K562 (cell line): ENCODE measurements around the gene GGA2. TPM values are rescaled to one million over a fixed set of nuclear protein-coding genes. Genes with fewer than 3 reads are reported as not detected.

Source experiments
- CTBP1 ChIP-seq: fragments of 450-650 bp; IDR thresholded peaks from 2 replicates; pipeline ENCODE4 v1.6.1; 2016; ENCODE audit warnings: borderline replicate concordance
- polyA plus RNA-seq, 8 experiments: library from polyadenylated mRNA; depleted of rRNA in 4 of 8; stranded (reverse) in 5 of 8; unstranded in 3 of 8; fragments of >200 nt; fragmentation: Nextera tagmentation in 2 of 8; fragmentation: Illumina TruSeq in 1 of 8; extraction: Ambion mirVana in 2 of 8; extraction: Trizol in 1 of 8; gene quantifications; 2 replicates each; pipeline versions ENCODE4 v1.2.1 to v1.2.3, GENCODE V29; 2011 to 2014; ENCODE audit warnings: inconsistent platforms in 1 of 8, missing spikeins in 1 of 8
- total RNA-seq, 7 experiments: library from RNA; depleted of rRNA in 6 of 7; stranded (reverse); fragments of >200 nt in 6 of 7; fragmentation: Illumina TruSeq in 2 of 7; extraction: Trizol in 2 of 7; gene quantifications; 2 replicates each; pipeline versions ENCODE4 v1.2.1 to v1.2.3, GENCODE V29; 2011 to 2021; ENCODE audit warnings: low replicate concordance in 1 of 7
- TF ChIP-seq, protein P1 (sequence below): fragments of 450-650 bp; IDR thresholded peaks from 2 replicates; pipeline ENCODE4 v1.6.1; 2016; ENCODE audit warnings: mild to moderate bottlenecking, moderate library complexity
- TF ChIP-seq, protein P2 (sequence below): IDR thresholded peaks from 2 replicates; pipeline ENCODE4 v1.6.1; 2011; ENCODE audit warnings: borderline replicate concordance, low read depth, mild to moderate bottlenecking, moderate library complexity, low read length; ENCODE audit not compliant: insufficient read depth, poor library complexity, severe bottlenecking

Gene GGA2
- total and polyA plus RNA-seq, 9 of the 15 experiments (the other 6 are each of a cell fraction or from before 2014, with no cell fraction given): 11.9 to 133 (median 66.3) TPM

GRCh38 chr16:23452572-23453337 lies 57.5 kb downstream of the GGA2 start, which contains the start of gene COG7 (continued):
- TF ChIP-seq, protein P1, sequence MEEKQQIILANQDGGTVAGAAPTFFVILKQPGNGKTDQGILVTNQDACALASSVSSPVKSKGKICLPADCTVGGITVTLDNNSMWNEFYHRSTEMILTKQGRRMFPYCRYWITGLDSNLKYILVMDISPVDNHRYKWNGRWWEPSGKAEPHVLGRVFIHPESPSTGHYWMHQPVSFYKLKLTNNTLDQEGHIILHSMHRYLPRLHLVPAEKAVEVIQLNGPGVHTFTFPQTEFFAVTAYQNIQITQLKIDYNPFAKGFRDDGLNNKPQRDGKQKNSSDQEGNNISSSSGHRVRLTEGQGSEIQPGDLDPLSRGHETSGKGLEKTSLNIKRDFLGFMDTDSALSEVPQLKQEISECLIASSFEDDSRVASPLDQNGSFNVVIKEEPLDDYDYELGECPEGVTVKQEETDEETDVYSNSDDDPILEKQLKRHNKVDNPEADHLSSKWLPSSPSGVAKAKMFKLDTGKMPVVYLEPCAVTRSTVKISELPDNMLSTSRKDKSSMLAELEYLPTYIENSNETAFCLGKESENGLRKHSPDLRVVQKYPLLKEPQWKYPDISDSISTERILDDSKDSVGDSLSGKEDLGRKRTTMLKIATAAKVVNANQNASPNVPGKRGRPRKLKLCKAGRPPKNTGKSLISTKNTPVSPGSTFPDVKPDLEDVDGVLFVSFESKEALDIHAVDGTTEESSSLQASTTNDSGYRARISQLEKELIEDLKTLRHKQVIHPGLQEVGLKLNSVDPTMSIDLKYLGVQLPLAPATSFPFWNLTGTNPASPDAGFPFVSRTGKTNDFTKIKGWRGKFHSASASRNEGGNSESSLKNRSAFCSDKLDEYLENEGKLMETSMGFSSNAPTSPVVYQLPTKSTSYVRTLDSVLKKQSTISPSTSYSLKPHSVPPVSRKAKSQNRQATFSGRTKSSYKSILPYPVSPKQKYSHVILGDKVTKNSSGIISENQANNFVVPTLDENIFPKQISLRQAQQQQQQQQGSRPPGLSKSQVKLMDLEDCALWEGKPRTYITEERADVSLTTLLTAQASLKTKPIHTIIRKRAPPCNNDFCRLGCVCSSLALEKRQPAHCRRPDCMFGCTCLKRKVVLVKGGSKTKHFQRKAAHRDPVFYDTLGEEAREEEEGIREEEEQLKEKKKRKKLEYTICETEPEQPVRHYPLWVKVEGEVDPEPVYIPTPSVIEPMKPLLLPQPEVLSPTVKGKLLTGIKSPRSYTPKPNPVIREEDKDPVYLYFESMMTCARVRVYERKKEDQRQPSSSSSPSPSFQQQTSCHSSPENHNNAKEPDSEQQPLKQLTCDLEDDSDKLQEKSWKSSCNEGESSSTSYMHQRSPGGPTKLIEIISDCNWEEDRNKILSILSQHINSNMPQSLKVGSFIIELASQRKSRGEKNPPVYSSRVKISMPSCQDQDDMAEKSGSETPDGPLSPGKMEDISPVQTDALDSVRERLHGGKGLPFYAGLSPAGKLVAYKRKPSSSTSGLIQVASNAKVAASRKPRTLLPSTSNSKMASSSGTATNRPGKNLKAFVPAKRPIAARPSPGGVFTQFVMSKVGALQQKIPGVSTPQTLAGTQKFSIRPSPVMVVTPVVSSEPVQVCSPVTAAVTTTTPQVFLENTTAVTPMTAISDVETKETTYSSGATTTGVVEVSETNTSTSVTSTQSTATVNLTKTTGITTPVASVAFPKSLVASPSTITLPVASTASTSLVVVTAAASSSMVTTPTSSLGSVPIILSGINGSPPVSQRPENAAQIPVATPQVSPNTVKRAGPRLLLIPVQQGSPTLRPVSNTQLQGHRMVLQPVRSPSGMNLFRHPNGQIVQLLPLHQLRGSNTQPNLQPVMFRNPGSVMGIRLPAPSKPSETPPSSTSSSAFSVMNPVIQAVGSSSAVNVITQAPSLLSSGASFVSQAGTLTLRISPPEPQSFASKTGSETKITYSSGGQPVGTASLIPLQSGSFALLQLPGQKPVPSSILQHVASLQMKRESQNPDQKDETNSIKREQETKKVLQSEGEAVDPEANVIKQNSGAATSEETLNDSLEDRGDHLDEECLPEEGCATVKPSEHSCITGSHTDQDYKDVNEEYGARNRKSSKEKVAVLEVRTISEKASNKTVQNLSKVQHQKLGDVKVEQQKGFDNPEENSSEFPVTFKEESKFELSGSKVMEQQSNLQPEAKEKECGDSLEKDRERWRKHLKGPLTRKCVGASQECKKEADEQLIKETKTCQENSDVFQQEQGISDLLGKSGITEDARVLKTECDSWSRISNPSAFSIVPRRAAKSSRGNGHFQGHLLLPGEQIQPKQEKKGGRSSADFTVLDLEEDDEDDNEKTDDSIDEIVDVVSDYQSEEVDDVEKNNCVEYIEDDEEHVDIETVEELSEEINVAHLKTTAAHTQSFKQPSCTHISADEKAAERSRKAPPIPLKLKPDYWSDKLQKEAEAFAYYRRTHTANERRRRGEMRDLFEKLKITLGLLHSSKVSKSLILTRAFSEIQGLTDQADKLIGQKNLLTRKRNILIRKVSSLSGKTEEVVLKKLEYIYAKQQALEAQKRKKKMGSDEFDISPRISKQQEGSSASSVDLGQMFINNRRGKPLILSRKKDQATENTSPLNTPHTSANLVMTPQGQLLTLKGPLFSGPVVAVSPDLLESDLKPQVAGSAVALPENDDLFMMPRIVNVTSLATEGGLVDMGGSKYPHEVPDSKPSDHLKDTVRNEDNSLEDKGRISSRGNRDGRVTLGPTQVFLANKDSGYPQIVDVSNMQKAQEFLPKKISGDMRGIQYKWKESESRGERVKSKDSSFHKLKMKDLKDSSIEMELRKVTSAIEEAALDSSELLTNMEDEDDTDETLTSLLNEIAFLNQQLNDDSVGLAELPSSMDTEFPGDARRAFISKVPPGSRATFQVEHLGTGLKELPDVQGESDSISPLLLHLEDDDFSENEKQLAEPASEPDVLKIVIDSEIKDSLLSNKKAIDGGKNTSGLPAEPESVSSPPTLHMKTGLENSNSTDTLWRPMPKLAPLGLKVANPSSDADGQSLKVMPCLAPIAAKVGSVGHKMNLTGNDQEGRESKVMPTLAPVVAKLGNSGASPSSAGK: peak; percentile 58
- TF ChIP-seq, protein P2, sequence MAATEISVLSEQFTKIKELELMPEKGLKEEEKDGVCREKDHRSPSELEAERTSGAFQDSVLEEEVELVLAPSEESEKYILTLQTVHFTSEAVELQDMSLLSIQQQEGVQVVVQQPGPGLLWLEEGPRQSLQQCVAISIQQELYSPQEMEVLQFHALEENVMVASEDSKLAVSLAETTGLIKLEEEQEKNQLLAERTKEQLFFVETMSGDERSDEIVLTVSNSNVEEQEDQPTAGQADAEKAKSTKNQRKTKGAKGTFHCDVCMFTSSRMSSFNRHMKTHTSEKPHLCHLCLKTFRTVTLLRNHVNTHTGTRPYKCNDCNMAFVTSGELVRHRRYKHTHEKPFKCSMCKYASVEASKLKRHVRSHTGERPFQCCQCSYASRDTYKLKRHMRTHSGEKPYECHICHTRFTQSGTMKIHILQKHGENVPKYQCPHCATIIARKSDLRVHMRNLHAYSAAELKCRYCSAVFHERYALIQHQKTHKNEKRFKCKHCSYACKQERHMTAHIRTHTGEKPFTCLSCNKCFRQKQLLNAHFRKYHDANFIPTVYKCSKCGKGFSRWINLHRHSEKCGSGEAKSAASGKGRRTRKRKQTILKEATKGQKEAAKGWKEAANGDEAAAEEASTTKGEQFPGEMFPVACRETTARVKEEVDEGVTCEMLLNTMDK: no peak
- peak; percentile 60; the same call in 1 of the 2 replicates for TF ChIP-seq CTBP1
